GM21381 (cell line): Measurements from ENCODE around the gene BBIP1.
"Not testable (repeated sequence)": the region's sequence is repeated elsewhere in the genome, so short reads cannot be mapped to it uniquely, and the experiment has no call there.

ENCODE experiments used
- ATAC-seq: cut with Tn5 transposase; IDR thresholded peaks from one replicate; pipeline ENCODE4 v1.9.1; 2021; ENCODE audit warnings: mild to moderate bottlenecking, moderate library complexity; ENCODE audit not compliant: unreplicated experiment

Gene BBIP1

DNA sequence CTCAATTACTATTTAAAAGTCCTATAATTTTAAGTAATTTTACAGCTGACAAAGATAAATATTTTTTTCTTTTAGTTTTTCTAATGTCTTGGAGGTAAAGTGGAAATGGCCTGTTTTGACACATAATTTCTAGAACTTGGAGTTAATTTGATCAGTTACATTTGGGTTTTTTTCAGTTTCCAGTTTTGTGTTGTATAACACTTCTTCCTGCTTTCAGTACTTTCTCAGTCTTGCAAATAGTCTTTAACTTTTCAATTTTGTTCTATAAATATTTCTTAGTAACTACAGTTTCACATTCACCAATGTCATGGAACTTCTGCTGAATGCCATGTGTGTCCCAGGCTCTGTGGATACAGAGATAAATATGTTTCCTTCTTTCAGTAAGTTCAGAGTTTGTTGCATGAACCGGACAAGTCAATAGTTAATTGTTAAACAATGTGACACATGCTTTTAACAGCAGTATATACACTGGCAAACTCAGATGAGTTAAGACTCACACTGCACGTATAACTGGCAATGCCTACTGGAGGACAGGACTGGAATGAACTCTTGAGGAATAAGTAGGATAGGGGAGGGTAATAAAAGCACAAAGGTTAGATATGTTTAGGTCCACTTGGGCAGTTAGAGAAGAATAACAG lies 5.0 kb upstream of the BBIP1 start:
- peak; percentile 17 for ATAC-seq

GRCh38 chr10:110919971-110920881 lies 1.2 kb upstream of the BBIP1 start:
- ATAC-seq, result peak; percentile 18

GRCh38 chr10:110919349-110919931 lies 460 bp upstream of the BBIP1 start, which contains the start of gene SHOC2:
Gene SHOC2 (plus strand): TSS chr10:110919604. CDS start chr10:110964359, 44,755 bp downstream.
- peak; percentile 9 for ATAC-seq

GRCh38 chr10:110918269-110918642 lies 724 bp downstream of the BBIP1 start:
- ATAC-seq, result no peak

- no peak for ATAC-seq
Observed at GRCh38 chr10:110916554-110917346, 2.2 kb downstream of the BBIP1 start.

DNA sequence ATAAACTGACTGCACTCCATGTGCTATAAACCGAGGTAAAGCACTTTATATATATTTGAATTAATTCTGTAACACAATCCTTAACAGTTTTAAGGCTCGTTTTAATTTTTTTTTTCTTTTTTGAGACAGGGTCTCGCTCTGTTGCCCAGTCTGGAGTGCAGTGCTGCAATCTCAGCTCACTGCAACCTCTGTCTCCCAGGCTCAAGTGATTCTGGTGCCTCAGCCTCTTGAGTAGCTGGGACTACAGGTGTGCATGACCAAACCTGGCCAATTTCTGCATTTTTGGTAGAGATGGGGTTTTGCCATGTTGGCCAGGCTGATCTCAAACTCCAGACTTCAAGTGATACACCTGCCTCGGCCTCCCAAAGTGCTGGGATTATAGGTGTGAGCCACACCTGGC lies 3.4 kb downstream of the BBIP1 start:
- not testable (repeated sequence) for ATAC-seq

DNA sequence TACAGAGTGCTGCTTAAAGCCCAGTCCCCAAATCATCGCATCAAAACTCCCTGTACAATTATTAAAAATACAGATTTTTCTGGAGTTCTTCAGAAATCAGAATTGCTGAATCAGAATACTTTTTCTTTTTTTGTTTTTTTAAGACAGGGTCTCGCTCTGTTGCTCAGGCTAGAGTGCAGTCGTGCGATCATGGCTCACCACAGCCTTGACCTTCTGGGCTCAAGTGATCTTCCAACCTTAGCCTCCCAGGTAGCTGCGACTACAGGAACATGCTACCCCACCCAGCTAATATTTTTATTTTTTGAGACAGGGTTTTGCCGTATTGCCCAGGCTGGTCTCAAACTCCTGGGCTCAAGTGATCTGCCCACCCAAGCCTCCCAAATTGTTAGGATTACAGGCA lies 3.9 kb downstream of the BBIP1 start:
- ATAC-seq, result no peak

- ATAC-seq, result no peak
Observed at GRCh38 chr10:110914431-110914830, 4.5 kb downstream of the BBIP1 start.

GRCh38 chr10:110912374-110912773 lies 6.6 kb downstream of the BBIP1 start:
- ATAC-seq, result no peak

- ATAC-seq, result no peak
Observed at GRCh38 chr10:110910138-110910537, 8.8 kb downstream of the BBIP1 start.

DNA sequence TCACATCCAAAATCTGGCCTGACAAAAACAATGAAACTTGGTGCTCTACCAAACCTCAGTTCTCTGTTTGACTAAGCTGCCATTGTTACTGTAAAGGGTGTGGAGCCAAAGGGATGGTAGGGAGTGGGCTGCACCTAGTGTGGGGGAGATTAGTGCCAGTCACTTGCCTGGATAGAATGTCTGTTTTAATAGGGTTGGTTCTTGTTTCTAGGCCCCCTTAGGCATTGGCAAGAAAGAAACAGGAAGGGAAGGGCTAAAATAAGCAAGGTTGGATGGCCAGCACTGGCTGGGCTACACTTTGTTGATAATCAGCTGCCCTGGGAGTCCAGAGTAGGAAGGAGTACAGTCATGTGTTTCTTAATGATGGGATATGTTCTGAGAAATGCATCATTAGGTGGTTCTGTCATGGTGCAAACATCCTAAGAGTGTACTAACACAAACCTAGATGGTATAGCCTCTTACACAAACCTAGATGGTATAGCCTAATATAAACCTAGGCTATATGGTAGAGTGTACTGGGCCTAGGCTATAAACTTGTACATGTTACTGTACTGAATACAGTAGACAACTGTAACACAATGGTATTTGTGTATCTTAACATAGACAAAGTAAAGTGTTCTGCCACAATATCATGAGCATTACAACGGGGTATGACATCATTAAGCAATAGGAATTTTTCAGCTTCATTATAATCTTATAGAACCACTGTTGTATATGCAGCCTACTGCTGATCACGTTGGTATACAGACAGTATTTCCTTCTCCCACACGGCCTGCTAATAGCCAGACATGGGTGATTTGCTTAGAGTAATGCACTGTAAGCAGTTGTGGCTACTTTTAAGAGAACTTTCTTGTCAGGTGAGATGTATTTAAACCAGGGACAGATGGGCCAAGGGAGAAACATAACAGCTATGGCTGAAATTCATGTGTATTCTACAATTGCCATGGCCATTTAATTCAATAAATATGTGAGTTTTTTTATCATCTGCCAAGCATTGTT lies 15.4 kb downstream of the BBIP1 start:
- peak; percentile 64 for ATAC-seq

- ATAC-seq, result no peak
Observed at GRCh38 chr10:110901954-110902819, 16.8 kb downstream of the BBIP1 start.

DNA sequence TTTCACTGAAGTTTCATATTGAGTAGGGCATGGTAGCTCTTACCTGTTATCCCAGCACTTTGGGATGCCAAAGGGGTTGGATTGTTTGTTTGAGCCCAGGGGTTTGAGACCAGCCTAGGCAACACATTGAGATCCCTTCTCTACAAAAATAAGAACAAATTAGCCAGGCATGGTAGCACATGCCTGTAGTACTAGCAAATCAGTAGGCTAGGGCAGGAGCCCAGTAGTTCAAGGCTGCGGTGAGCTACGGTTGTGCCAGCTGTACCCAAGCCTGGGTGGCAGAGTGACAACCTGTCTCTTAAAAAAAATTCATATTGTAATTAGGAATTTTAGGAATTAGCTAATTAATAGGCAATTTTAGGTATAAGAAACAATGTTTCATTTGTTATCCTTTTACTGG lies 18.0 kb downstream of the BBIP1 start:
- no peak for ATAC-seq

GRCh38 chr10:110898391-110898790 lies 20.6 kb downstream of the BBIP1 start:
- no peak for ATAC-seq

GRCh38 chr10:110897184-110897583 lies 21.8 kb downstream of the BBIP1 start:
- ATAC-seq, result no peak

DNA sequence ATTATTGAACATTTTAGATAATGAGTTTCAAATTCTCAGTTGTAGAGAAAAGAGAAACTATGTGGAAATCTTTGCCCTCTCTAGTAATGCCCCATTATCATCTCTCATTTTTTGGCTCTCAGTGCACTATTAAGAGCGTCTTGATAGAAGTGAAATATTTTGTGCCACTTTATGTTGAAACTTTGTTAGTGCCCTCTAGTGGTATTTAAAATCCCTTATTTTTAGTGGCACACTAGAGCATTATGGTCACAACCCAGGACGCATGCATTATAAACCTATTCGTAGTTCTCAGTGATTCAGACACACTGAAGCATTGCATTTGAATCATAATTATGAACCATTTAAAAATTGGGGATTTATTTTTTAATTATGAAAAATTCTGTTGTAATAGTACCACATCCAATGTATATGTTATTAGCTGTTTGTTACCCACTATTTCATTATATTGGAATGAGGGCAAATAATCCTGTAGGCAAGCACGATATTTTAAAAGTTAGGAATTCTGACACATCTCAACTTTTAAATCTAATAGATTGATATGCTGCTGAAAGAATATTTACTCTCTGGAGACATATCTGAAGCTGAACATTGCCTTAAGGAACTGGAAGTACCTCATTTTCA lies 25.3 kb downstream of the BBIP1 start:
- peak; percentile 75 for ATAC-seq

- ATAC-seq, result no peak
Observed at GRCh38 chr10:110892602-110893288, 26.2 kb downstream of the BBIP1 start.

DNA sequence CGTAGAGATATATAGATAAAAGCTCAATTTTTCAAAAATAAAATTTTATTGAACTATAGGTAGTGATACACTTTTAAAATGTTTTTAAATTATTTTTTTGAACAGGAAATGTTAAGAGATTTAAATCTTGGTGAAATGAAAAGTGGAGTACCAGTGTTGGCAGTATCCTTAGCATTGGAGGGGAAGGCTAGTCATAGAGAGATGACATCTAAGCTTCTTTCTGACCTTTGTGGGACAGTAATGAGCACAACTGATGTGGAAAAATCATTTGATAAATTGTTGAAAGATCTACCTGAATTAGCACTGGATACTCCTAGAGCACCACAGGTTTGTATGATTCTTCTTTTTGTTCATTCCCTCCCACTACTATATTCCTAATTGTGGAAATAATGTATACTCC lies 31.4 kb downstream of the BBIP1 start:
- ATAC-seq, result no peak
